ENCODE measurements around the gene SLC22A7. TPM values are rescaled to one million over a fixed set of nuclear protein-coding genes. Genes with fewer than 3 reads are reported as not detected.

The SLC22A7 gene
- total and polyA plus RNA-seq, 7 donors: not detected

- Histone ChIP-seq H3K27me3 (peaks cover 0 to 21% (median 14%) of the 10 kb centered on the region in 3 donors), H3K27ac (peak overlapping the region in 1 of 4 donors; percentile 77), H3K36me3 (no peaks in the 10 kb centered on the region), H3K9me3 (no peaks in the 10 kb centered on the region), H3K4me1 (peaks cover 0 to 37% (median 29%) of the 10 kb centered on the region in 4 donors), H3K4me3 (no peak overlapping the region)
- WGBS, 2 donors: 37 to 78% methylated on average over 6 of the region's 6 CpGs
- TF ChIP-seq POLR2A (IDR thresholded peaks at IDR 0.05) (no peak), POLR2AphosphoS5 (IDR thresholded peaks at IDR 0.05) (no peak), EP300 (IDR thresholded peaks at IDR 0.05) (no peak), CTCF (IDR thresholded peaks at IDR 0.05) (no peak)
- intact Hi-C loops (cut with DNase I): no loop called here
- DNase-seq: no peak
These were observed 20.8 kb upstream of the SLC22A7 start for GRCh38 chr6:43277306-43277642.

GRCh38 chr6:43277643-43278523 is 20.2 kb upstream of the SLC22A7 start:
- 17 to 72% methylated on average over 13 of the region's 13 CpGs for WGBS, 2 donors
- intact Hi-C loops (cut with DNase I): no loop called here

DNA sequence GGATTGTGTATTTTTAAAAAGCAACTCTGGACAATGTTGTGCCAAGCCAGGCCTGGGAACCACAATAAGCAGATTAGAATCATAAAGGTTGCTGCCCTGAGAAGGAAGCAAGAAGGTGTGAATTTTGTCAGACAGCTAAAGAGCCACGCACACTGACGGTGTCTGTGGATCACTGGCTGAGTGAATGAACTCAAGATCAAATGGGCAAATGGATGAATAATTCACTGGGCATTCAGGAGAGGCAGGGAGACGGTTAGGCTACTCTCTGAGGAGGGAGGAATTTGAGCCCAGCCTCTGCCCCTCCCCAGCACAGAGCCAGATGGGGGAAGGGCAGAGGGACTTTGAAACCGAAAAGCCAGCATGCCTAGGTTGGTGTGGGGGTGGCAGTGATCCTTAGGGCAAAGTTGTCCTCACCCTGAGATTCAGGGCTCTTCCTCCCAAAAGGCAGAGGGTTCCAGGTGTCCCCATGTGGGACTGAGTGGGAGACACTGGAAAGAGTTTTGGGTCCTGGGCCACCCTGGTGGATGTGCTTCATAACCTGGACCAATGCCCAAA is 19.5 kb upstream of the SLC22A7 start:
- no peaks in the 10 kb centered on the region for H3K36me3 ChIP-seq
- H3K9me3 ChIP-seq: no peaks in the 10 kb centered on the region
- H3K27me3 ChIP-seq: peaks cover 0 to 28% (median 19%) of the 10 kb centered on the region in 3 donors
- WGBS, 2 donors: 13 to 46% methylated on average over 4 of the region's 4 CpGs
- H3K4me1 ChIP-seq: peaks cover 0 to 37% (median 29%) of the 10 kb centered on the region in 4 donors
- intact Hi-C loops (cut with DNase I): no loop called here
- no peak for DNase-seq
- H3K27ac ChIP-seq: peak overlapping the region; percentile 26 to 77 (median 44)
- no peak for TF ChIP-seq POLR2A (IDR thresholded peaks at IDR 0.05)
- no peak for TF ChIP-seq POLR2AphosphoS5 (IDR thresholded peaks at IDR 0.05)
- no peak for TF ChIP-seq EP300 (IDR thresholded peaks at IDR 0.05)
- no peak for TF ChIP-seq CTCF (IDR thresholded peaks at IDR 0.05)
- no peak overlapping the region for H3K4me3 ChIP-seq

More at GRCh38 chr6:43277643-43278523, 20.2 kb upstream of the SLC22A7 start:
- Histone ChIP-seq H3K9me3 (no peaks in the 10 kb centered on the region), H3K4me1 (peaks cover 0 to 37% (median 29%) of the 10 kb centered on the region in 4 donors), H3K36me3 (no peaks in the 10 kb centered on the region), H3K27ac (peak overlapping the region; percentile 26 to 77 (median 44)), H3K4me3 (no peak overlapping the region), H3K27me3 (peaks cover 0 to 21% (median 14%) of the 10 kb centered on the region in 3 donors)
- no peak for DNase-seq
- TF ChIP-seq POLR2AphosphoS5 (IDR thresholded peaks at IDR 0.05): no peak
- no peak for TF ChIP-seq EP300 (IDR thresholded peaks at IDR 0.05)

GRCh38 chr6:43280234-43280633 is 17.8 kb upstream of the SLC22A7 start:
- intact Hi-C loops (cut with DNase I): no loop called here
- Histone ChIP-seq H3K36me3 (no peaks in the 10 kb centered on the region), H3K4me1 (peaks cover 0 to 35% (median 23%) of the 10 kb centered on the region in 4 donors), H3K9me3 (no peaks in the 10 kb centered on the region), H3K27me3 (peaks cover 4 to 33% (median 19%) of the 10 kb centered on the region in 3 donors), H3K27ac (no peak overlapping the region), H3K4me3 (no peak overlapping the region)
- TF ChIP-seq POLR2A (IDR thresholded peaks at IDR 0.05) (no peak), EP300 (IDR thresholded peaks at IDR 0.05) (no peak), POLR2AphosphoS5 (IDR thresholded peaks at IDR 0.05) (no peak), CTCF (IDR thresholded peaks at IDR 0.05) (no peak)
- WGBS, 2 donors: 78 to 84% methylated on average over 2 of the region's 2 CpGs
- no peak for DNase-seq

- no peaks in the 10 kb centered on the region for H3K36me3 ChIP-seq
- intact Hi-C loops (cut with DNase I): no loop called here
- no peak for DNase-seq
- H3K27me3 ChIP-seq: peaks cover 7 to 36% (median 19%) of the 10 kb centered on the region in 3 donors
- H3K4me3 ChIP-seq: no peak overlapping the region
- H3K27ac ChIP-seq: no peak overlapping the region
- TF ChIP-seq CTCF (IDR thresholded peaks at IDR 0.05): no peak
- TF ChIP-seq EP300 (IDR thresholded peaks at IDR 0.05): no peak
- TF ChIP-seq POLR2AphosphoS5 (IDR thresholded peaks at IDR 0.05): no peak
- TF ChIP-seq POLR2A (IDR thresholded peaks at IDR 0.05): no peak
- 64 to 75% methylated on average over 9 of the region's 9 CpGs for WGBS, 2 donors
- no peaks in the 10 kb centered on the region for H3K9me3 ChIP-seq
- peaks cover 0 to 29% (median 13%) of the 10 kb centered on the region in 4 donors for H3K4me1 ChIP-seq
These were observed 16.0 kb upstream of the SLC22A7 start for GRCh38 chr6:43282060-43282459.

Data from sigmoid colon (tissue), 7 donors.